Astrocyte (in vitro differentiated cells and primary cell): ENCODE results near the gene IST1. TPM values are rescaled to one million over a fixed set of nuclear protein-coding genes. Genes with fewer than 3 reads are reported as not detected.

Experiments
- DNase-seq: peaks from one replicate; pipeline ENCODE4 v3.0.0-alpha.2; 2010; ENCODE audit warnings: low read depth
- FAIRE-seq: peaks from 2 replicates; lab custom pipeline; 2011; peaks lifted over from hg19 to GRCh38; lab: Jason Lieb, UNC
- H2AFZ ChIP-seq: 2 replicates; pipeline ENCODE4 v1.6.0; 2012; ENCODE audit warnings: low read depth, low read length, inconsistent platforms
- H3K27ac ChIP-seq: 2 replicates; pipeline ENCODE4 v1.5.1; 2011; ENCODE audit warnings: low read depth, low read length, inconsistent platforms
- H3K27me3 ChIP-seq: 2 replicates; pipeline ENCODE4 v1.6.0; 2011; ENCODE audit warnings: low read length, inconsistent platforms; ENCODE audit not compliant: insufficient read depth
- H3K36me3 ChIP-seq: 2 replicates; pipeline ENCODE4 v1.5.1; 2011; ENCODE audit warnings: low read length, inconsistent platforms; ENCODE audit not compliant: insufficient read depth
- H3K4me1 ChIP-seq: 2 replicates; pipeline ENCODE4 v1.5.1; 2011; ENCODE audit warnings: low read length, inconsistent platforms; ENCODE audit not compliant: insufficient read depth
- H3K4me2 ChIP-seq: 2 replicates; pipeline ENCODE4 v1.6.0; 2012; ENCODE audit warnings: low read length, inconsistent platforms
- H3K4me3 ChIP-seq: 2 replicates; pipeline ENCODE4 v1.5.1; 2011; ENCODE audit warnings: low read depth, mild to moderate bottlenecking, low read length, inconsistent platforms; ENCODE audit not compliant: insufficient read depth
- H3K79me2 ChIP-seq: 2 replicates; pipeline ENCODE4 v1.6.0; 2012; ENCODE audit warnings: mild to moderate bottlenecking, low read length, inconsistent platforms; ENCODE audit not compliant: insufficient read depth
- H3K9ac ChIP-seq: 2 replicates; pipeline ENCODE4 v1.6.0; 2012; ENCODE audit warnings: mild to moderate bottlenecking, low read length, inconsistent platforms
- H3K9me3 ChIP-seq: 2 replicates; pipeline ENCODE4 v1.5.1; 2012; ENCODE audit warnings: low read depth, mild to moderate bottlenecking, low read length, inconsistent platforms; ENCODE audit not compliant: insufficient read depth
- H4K20me1 ChIP-seq: 2 replicates; pipeline ENCODE4 v1.6.0; 2012; ENCODE audit warnings: low read length, inconsistent platforms; ENCODE audit not compliant: insufficient read depth
- H3K27ac Mint-ChIP-seq: one replicate; pipeline ENCODE4 v1.8.0; 2021; ENCODE audit warnings: mild to moderate bottlenecking, mixed read lengths; ENCODE audit not compliant: unreplicated experiment
- H3K27me3 Mint-ChIP-seq: one replicate; pipeline ENCODE4 v1.8.0; 2021; ENCODE audit warnings: low read depth, mixed read lengths; ENCODE audit not compliant: unreplicated experiment
- H3K36me3 Mint-ChIP-seq: one replicate; pipeline ENCODE4 v1.8.0; 2021; ENCODE audit warnings: low read depth, mixed read lengths; ENCODE audit not compliant: unreplicated experiment
- H3K4me1 Mint-ChIP-seq: one replicate; pipeline ENCODE4 v1.8.0; 2021; ENCODE audit warnings: low read depth, mixed read lengths; ENCODE audit not compliant: unreplicated experiment
- H3K4me3 Mint-ChIP-seq: one replicate; pipeline ENCODE4 v1.8.0; 2021; ENCODE audit warnings: mild to moderate bottlenecking, moderate library complexity, mixed read lengths; ENCODE audit not compliant: unreplicated experiment
- H3K9me3 Mint-ChIP-seq: one replicate; pipeline ENCODE4 v1.8.0; 2021; ENCODE audit warnings: mild to moderate bottlenecking, mixed read lengths; ENCODE audit not compliant: unreplicated experiment
- CTCF ChIP-seq: IDR thresholded peaks from 2 replicates; pipeline ENCODE4 v1.5.1; 2011; ENCODE audit warnings: low read depth, mild to moderate bottlenecking, inconsistent platforms, low read length, moderate library complexity; ENCODE audit not compliant: insufficient read depth
- EZH2 ChIP-seq: IDR thresholded peaks from 2 replicates; pipeline ENCODE4 v1.6.1; 2012; ENCODE audit warnings: mild to moderate bottlenecking, low read length, inconsistent platforms; ENCODE audit not compliant: insufficient read depth
- total RNA-seq: library from RNA; stranded (reverse); gene quantifications from 2 replicates; pipeline ENCODE4 v1.2.1, GENCODE V29; 2021

IST1 gene
- total RNA-seq, 1 donor from 2014 or later: 241 TPM

GRCh38 chr16:71924710-71925109 is 29.4 kb downstream of the IST1 start:
- Histone ChIP-seq H3K27ac (no peak overlapping the region), H4K20me1 (peaks cover 75% of the 10 kb centered on the region), H3K4me3 (no peak overlapping the region), H2AFZ (no peak overlapping the region), H3K4me1 (peaks cover 46% of the 10 kb centered on the region), H3K36me3 (peaks cover 50% of the 10 kb centered on the region), H3K9ac (no peak overlapping the region), H3K9me3 (no peaks in the 10 kb centered on the region), H3K79me2 (peaks cover 52% of the 10 kb centered on the region), H3K4me2 (peak overlapping the region; percentile 28), H3K27me3 (no peaks in the 10 kb centered on the region)
- peaks cover 4% of the 10 kb centered on the region for H3K9me3 Mint-ChIP-seq
- no peaks in the 10 kb centered on the region for H3K27me3 Mint-ChIP-seq
- FAIRE-seq (no peak), DNase-seq (no peak)
- H3K36me3 Mint-ChIP-seq: peaks cover 32% of the 10 kb centered on the region
- TF ChIP-seq CTCF: no peak
- TF ChIP-seq EZH2: no peak
- peak overlapping the region; percentile 58 for H3K27ac Mint-ChIP-seq
- H3K4me3 Mint-ChIP-seq: no peak overlapping the region
- H3K4me1 Mint-ChIP-seq: peaks cover 39% of the 10 kb centered on the region

DNA sequence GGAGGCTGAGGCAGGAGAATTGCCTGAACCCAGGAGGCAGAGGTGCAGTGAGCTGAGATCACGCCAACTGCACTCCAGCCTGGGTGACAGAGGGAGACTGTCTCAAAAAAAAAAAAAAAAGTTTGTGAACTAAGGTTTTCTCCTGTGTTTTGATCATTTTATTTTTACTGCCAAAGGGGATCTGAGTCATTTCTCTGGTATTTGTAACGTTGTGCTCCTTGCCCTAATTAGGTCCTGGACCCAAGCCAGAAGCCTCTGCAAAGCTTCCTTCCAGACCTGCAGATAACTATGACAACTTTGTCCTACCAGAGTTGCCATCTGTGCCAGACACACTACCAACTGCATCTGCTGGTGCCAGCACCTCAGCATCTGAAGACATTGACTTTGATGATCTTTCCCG is 32.1 kb downstream of the IST1 start:
- H3K4me1 ChIP-seq: peaks cover 53% of the 10 kb centered on the region
- DNase-seq (peak; percentile 88), FAIRE-seq (no peak)
- Mint-ChIP-seq H3K36me3 (peaks cover 13% of the 10 kb centered on the region), H3K27me3 (no peaks in the 10 kb centered on the region), H3K27ac (peak overlapping the region; percentile 77), H3K9me3 (peaks cover 3% of the 10 kb centered on the region), H3K4me3 (peak overlapping the region; percentile 31), H3K4me1 (peaks cover 54% of the 10 kb centered on the region)
- H3K9ac ChIP-seq: peak overlapping the region; percentile 19
- H3K27ac ChIP-seq: peak overlapping the region; percentile 39
- peaks cover 55% of the 10 kb centered on the region for H3K79me2 ChIP-seq
- H3K4me2 ChIP-seq: peak overlapping the region; percentile 50
- H3K9me3 ChIP-seq: no peaks in the 10 kb centered on the region
- H2AFZ ChIP-seq: no peak overlapping the region
- H3K4me3 ChIP-seq: no peak overlapping the region
- no peaks in the 10 kb centered on the region for H3K27me3 ChIP-seq
- no peak for TF ChIP-seq CTCF
- no peak for TF ChIP-seq EZH2
- peaks cover 79% of the 10 kb centered on the region for H4K20me1 ChIP-seq
- H3K36me3 ChIP-seq: peaks cover 35% of the 10 kb centered on the region

- FAIRE-seq (no peak), DNase-seq (no peak)
- peak overlapping the region; percentile 50 for H3K4me2 ChIP-seq
- no peaks in the 10 kb centered on the region for H3K27me3 ChIP-seq
- H3K4me3 ChIP-seq: no peak overlapping the region
- Mint-ChIP-seq H3K9me3 (peaks cover 3% of the 10 kb centered on the region), H3K4me3 (no peak overlapping the region), H3K36me3 (peaks cover 9% of the 10 kb centered on the region), H3K4me1 (peaks cover 54% of the 10 kb centered on the region), H3K27ac (peak overlapping the region; percentile 77), H3K27me3 (no peaks in the 10 kb centered on the region)
- peaks cover 31% of the 10 kb centered on the region for H3K36me3 ChIP-seq
- H3K27ac ChIP-seq: peak overlapping the region; percentile 48
- H3K9ac ChIP-seq: peak overlapping the region; percentile 11
- H3K9me3 ChIP-seq: no peaks in the 10 kb centered on the region
- H3K4me1 ChIP-seq: peaks cover 53% of the 10 kb centered on the region
- peaks cover 55% of the 10 kb centered on the region for H3K79me2 ChIP-seq
- no peak overlapping the region for H2AFZ ChIP-seq
- H4K20me1 ChIP-seq: peaks cover 78% of the 10 kb centered on the region
- no peak for TF ChIP-seq CTCF
- TF ChIP-seq EZH2: no peak
These were observed 32.5 kb downstream of the IST1 start for GRCh38 chr16:71927787-71928186.
